TTC549 (cell line): ENCODE results near the gene IL27RA.
"Not testable (repeated sequence)": the region's sequence is repeated elsewhere in the genome, so short reads cannot be mapped to it uniquely, and the experiment has no call there.

Source experiments
- FAIRE-seq: peaks from 2 replicates; lab custom pipeline; 2012; peaks lifted over from hg19 to GRCh38; lab: Jason Lieb, UNC

The IL27RA gene

DNA sequence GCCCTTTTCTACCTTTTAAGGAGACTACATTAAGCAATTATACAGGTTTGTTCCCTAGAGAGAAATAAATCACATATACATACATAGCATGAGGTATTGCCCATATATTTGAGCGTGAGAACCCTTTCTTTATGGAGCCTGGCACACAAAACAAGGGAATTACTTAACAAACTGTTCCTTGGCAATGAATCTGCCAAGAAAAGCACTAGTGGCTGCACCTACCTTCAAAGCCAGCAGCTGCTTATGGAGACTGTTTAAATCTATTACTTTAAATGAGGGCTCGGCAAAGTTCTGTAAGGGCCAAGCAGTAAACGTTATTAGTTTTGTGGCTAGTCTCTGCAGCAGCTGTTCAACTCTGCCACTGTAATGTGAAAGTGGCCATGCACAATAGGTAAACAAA is 32.5 kb upstream of the IL27RA start:
- no peak for FAIRE-seq

DNA sequence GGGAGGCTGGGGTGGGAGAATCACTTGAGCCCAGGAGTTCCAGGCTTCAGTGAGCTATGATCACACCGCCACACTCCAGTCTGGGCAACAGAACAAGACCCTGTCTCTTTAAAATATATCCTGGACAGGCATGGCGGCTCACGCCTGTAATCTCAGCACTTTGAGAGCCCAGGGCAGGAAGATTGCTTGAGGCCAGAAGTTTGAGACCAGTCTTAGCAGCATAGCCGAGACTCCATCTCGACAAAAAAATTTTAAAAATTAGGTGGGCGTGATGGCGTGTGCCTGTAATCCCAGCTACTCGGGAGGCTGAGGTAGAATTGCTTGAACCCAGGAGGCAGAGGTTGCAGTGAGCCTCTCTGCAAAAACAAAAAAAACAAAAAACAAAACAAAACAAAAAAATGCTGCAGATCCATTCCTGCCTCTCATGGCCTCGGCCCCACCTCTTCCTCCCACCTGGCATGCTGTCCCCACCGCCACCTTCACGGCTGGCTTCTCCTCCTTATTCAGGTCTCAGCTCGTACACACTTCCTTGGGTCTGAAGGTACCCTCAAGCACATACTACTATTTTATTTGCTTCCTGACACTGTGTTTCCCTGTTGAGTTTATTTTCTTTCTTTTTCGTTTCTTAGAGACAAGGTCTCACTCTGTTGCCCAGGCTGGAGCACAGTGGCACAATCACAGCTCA is 30.7 kb upstream of the IL27RA start:
- FAIRE-seq = no peak

DNA sequence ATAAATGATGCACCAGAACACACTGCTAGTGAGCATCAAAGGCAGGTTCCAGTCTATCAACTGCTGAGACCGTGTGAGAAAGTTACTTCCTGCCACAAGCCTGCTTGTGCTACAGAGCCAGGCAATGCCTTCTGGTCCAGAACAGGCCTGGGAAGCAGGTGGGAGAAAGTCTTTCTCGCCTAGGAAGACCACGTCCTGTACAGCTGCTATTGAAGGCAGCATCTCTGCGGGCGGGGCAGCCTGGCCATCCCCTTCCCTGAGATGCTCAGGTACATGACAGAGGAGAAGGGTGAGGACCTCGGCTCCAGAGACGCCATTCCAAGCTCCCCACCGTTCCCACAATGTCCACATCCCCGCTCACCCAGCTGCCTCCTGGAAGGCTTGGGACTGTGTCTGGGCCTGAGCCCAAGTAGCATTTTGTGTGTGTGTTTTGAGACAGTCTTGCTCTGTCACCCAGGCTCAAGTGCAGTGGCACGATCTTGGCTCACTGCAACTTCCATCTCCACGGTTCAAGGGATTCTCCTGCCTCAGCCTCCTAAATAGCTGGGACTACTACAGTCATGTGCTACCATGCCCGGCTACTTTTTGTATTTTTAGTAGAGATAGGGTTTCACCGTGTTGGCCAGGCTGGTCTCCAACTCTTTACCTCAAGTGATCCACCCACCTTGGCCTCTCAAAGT is 28.9 kb upstream of the IL27RA start:
- FAIRE-seq = no peak

DNA sequence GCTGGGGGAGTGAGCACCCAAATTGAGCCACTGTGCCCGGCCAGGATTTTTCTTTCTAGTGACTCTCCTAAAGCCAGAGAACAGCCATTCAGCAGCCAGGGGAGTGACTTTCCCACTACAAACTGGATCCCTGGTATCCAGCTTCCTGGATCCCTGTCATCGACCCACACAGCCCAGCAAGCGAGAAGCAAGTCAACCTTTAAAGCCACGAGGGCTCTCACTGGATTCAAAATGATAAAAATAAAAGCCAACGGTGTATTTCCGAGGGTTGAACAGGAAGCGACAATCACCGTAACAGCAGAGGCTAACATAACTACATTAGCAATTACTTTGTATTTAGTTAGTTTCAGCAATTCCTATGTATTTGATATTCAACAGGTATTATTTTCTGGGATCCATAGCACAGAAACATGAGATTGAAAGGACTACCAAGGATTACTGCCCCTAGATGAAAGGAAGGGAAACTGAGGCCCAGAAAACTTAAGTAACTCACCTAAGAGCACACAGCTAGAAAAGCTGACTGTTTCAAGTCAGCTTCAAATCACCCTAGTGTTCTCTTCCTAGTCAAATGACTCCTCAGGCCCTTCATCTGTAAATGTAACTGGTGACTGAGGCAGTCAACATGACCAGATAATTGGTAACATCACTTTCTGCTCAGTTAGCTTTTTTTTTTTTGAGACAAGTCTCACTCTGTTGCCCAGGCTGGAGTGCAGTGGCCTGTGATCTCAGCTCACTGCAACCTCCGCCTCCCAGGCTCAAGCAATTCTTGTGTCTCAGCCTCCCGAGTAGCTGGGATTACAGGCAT is 28.1 kb upstream of the IL27RA start:
- FAIRE-seq = no peak

DNA sequence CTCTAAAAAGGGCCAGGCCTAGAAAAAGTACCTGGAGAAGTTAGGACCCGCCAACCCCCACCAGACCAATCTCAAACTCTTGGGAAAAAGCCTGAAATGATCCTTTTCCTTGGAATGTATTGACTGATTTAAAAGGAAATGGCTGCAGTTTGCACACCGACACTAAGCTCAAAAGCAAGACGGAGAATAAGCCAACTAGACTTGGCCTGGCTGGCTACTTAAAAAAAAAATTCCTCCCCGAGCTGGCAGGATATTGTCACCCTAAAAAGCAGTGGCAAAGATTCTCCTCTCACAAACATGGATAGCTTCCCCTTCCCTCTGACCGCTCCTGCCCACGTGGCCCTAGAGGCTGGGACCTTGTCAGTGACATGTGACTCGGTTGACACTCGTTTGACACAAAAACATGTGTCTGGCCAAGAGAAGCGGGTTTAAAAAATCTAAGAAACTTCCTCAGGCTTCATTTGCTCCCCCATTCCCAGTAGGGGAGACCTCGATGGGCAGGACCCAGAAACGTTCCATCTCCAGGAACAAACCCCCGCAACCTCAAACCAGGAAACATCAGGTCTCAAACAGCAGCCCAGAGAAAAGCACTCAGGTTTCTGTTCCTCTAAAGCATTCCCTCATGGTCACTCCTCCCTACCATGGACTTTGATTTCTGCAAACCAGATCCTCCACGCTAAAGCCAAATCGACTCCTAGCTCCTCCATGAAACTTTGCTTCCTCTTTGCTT is 26.8 kb upstream of the IL27RA start:
- no peak for FAIRE-seq

DNA sequence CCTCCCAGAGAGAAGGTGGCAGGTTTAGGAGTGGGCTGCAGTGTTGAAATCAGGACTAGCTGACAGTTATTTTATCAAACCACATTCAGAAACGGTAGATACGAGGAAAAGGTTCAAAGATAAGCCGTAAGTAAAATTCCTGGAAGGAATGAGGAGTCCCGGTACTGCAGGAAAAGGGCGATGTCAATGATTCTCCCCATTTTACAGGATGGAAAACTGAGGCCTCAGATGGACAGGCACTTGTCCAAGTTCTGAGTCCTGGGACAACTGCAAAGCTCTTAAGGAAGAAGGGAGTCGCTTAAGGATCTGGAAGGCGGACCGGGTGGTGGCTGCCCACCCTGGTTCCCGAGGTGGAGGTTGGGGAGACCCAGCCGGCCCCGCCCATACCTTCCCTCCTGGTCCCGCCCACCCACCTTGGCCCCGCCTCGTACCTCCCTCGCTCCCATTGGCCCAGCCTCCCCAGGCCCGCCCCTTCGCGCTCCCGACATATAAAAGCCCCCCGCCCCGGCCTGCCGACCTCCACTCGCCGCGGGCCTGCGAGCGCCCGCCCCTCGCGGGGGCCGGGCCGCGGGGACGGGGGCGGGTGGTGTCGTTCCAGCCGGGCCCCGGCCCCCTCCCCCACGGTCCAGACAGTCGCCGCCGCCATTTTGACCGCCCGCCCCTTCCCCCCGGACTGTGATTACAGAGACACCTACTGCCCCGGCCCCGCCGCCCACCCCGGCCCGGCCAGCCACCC is 26.0 kb upstream of the IL27RA start:
- no peak for FAIRE-seq

DNA sequence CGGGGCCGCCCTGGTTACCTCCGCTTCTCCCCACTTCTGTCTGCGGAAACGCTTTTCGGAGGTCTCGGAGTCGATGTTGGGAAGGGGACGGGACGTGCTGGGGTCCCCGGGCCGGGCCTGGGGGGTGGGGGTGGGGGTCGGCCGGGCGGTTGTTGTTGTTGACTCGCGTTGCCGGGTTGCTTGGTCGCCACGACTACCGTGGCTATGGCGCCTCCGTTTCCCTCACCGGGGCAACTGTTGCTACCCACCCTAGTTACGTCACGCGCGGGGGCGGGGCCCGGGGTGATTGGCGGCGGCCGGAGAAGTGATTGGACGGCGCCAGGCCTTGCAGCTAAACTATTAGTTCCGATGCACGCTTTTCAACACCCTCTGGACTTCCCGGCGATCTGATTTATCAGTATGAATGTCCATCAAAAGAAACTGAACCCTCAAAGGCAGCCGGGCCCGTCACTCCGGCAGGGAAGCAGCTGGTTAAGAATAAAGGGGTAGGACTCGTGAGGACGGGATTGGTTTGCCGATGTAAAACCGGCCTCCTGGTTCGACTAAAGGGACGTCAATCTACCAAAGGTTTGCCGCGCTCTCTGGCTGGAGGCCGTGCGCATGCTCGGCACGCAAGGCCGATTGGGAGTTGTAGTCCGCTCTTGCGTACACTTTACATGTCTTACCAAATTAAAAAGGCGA is 25.3 kb upstream of the IL27RA start, which contains the start of gene RFX1:
RFX1 (minus strand) TSS at position 236 of the 681 bp plus-strand sequence. CDS start 12,477 bp downstream, outside the sequence.
- peak; percentile 84 for FAIRE-seq

GRCh38 chr19:14006766-14007562 is 24.6 kb upstream of the IL27RA start:
- FAIRE-seq = no peak

- no peak for FAIRE-seq
Observed at GRCh38 chr19:14012378-14012915, 19.1 kb upstream of the IL27RA start.

- no peak for FAIRE-seq
Observed at GRCh38 chr19:14015524-14016035, 16.0 kb upstream of the IL27RA start.

DNA sequence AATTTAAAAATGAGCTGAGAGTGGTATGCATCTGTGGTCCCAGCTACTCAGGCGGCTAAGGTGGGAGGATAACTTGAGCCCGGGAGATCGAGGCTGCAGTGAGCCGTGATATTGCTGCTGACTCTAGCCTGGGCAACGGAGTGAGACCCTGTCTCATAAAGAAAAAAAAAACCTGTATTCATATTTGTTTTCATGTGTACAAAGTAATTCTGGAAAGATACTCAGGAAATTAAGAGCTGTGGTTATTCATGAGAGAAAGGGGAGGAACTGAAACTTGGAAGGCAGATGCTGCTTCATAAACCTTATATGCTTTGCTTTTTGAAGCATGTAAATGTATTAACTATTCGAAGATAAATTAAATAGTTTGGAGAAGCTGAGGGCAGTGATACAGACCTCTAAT is 12.5 kb upstream of the IL27RA start:
- FAIRE-seq = no peak

DNA sequence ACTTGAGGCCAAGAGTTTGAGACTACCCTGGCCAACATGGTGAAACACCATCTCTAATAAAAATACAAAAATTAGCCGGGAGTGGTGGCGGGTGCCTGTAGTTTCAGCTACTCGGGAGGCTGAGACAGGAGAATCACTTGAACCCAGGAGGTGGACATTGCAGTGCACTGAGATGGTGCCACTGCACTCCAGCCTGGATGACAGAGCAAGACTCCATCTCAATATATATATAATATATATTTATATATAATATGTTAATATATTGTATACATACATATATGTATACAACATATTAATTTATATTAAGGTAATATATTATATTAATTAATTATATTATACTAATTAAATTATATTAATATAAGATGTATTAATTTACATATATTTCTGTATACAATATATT is 11.8 kb upstream of the IL27RA start:
- not testable (repeated sequence) for FAIRE-seq

GRCh38 chr19:14021474-14021873 is 10.1 kb upstream of the IL27RA start:
- no peak for FAIRE-seq

DNA sequence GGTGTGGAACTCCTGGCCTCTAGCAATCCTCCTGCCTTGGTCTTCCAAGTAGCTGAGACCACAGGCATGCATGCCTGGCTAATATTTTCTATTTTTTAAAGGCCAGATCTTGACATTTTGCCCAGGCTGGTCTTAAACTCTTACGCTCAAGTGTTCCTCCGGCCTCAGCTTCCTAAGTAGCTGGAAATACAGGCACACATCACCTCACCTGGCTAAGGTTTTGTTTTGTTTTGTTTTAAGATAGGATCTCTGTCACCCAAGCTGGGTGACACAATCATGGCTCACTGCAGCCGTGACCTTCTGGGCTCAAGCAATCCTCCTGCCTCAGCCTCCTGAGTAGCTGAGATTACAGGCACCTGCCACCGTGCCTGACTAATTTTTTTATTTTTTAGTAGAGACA is 9.1 kb upstream of the IL27RA start:
- no peak for FAIRE-seq

DNA sequence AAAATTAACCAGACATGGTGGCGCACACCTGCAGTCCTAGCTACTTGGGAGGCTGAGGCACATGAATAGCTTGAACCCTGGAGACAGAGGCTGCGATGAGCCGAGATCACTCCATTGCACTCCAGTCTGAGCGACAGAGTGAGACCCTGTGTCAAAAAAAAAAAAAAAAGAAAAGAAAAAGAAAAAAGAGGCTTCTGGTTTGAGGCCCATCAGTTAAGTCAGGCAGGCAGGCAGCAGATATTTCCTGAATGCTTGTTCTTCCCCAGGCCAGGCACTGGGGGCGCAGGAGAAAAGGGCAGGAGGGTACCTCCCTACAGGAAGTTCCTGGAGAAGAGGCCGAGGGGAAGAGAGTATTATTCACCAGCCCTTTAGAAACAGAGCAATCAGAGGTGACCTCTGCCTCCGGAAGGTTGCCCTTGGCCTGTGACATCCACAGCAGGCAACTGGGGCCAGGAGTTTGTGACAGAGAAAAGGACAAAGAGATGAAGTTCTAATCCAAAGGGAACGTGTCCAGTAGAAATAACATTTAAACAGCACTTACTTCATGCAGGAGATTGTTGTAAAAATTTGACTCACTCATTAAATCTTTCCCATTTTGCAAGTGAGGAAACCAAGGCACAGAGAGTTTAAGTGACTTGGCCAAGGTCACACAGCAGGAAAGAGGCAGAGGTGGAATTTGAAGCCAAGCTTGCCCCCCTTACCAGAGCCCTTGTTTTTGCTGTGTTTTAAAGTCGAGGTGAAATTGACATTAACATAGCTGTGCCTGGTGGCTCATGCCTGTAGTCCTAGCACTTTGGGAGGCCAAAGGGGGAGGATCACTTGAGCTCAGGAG is 7.9 kb upstream of the IL27RA start:
- peak; percentile 19 for FAIRE-seq

DNA sequence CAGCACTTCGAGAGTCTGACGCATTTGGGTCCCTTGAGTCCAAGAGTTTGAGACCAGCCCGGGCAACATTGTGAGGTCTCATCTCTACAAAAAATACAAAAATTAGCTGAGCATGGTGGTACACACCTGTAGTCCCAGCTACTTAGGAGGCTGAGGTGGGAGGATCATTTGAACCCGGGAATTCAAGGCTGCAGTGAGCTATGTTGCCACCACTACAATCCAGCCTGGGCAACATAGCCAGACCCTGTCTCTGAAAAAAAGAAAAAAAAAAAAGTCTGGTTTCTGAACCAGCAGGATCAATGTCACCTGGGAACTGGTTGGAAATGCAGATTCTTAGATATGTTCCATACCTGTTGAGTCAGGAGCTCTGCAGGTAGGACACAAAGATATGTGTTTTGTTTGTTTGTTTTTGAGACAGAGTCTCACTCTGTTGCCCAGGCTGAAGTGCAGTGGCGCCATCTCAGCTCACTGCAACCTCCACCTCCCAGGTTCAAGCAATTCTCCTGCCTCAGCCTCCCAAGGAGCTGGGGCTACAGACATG is 4.8 kb upstream of the IL27RA start:
- not testable (repeated sequence) for FAIRE-seq

DNA sequence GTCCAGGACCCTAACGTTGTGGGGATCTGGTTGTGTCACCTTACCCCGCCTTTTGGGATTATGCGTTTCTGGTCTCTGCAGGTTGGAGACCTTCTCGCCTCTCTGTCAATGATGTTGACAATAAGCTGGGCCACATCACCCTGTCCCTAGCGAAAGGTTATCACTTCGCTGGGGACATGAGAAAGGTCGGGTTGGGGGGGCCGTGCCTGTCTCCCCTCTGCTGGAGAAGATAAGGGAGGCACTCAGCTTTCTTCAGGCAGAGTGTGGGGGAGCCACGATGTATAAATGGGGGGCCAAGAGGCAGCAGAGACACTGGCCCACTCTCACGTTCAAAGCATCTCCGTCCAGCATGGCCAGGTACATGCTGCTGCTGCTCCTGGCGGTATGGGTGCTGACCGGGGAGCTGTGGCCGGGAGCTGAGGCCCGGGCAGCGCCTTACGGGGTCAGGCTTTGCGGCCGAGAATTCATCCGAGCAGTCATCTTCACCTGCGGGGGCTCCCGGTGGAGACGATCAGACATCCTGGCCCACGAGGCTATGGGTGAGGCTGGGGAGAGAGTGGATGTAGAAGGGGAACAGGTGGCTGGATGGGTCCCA is 3.6 kb upstream of the IL27RA start, which contains the start of gene RLN3:
RLN3 (plus strand) TSS at position 293 of the 595 bp plus-strand sequence; CDS start at position 350, 57 bp downstream.
- FAIRE-seq = no peak

DNA sequence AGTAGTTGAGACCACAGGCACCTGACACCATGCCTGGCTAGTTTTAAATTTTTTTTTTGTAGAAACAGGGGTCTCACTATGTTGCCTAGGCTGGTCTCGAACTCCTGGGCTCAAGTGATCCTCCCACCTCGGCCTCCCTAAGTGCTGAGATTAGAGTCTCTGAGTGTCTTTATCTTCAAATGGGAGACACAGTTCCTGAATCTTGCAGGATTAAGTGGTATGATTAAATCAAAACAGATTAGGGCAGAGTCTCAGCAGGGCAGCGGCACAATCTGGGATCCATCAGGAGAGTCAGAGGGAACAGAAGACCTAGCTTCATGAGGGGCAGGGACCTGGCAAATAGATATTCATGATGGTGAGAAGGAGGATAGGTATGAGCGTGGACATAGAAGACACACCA is 2.7 kb upstream of the IL27RA start:
- FAIRE-seq = no peak
